NCI-H2107 treated with DMSO at 0.1 percent for 48 hours (cell line): ENCODE results near the gene SHISA9.

Experiments used
- DNase-seq: peaks from one replicate; lab custom pipeline; 2025; ENCODE audit not compliant: unreplicated experiment; lab: John Stamatoyannopoulos, UW

SHISA9 gene

GRCh38 chr16:13110124-13110796, 208.9 kb downstream of the SHISA9 start:
- no peak for DNase-seq

GRCh38 chr16:13111747-13112146, 210.3 kb downstream of the SHISA9 start:
- no peak for DNase-seq

- no peak for DNase-seq
Observed at GRCh38 chr16:13113741-13114140, 212.3 kb downstream of the SHISA9 start.

- no peak for DNase-seq
Observed at GRCh38 chr16:13118091-13118490, 216.7 kb downstream of the SHISA9 start.

GRCh38 chr16:13120091-13120490, 218.7 kb downstream of the SHISA9 start:
- no peak for DNase-seq

GRCh38 chr16:13120557-13120956, 219.2 kb downstream of the SHISA9 start:
- DNase-seq = no peak

- no peak for DNase-seq
Observed at GRCh38 chr16:13123991-13124390, 222.6 kb downstream of the SHISA9 start.

GRCh38 chr16:13127144-13127543, 225.7 kb downstream of the SHISA9 start:
- no peak for DNase-seq

- no peak for DNase-seq
Observed at GRCh38 chr16:13130586-13130985, 229.2 kb downstream of the SHISA9 start.

GRCh38 chr16:13134836-13135235, 233.4 kb downstream of the SHISA9 start:
- no peak for DNase-seq

- DNase-seq = no peak
Observed at GRCh38 chr16:13136901-13137300, 235.5 kb downstream of the SHISA9 start.

- no peak for DNase-seq
Observed at GRCh38 chr16:13138528-13138927, 237.1 kb downstream of the SHISA9 start.

- no peak for DNase-seq
Observed at GRCh38 chr16:13139661-13140241, 238.4 kb downstream of the SHISA9 start.

GRCh38 chr16:13143551-13143950, 242.2 kb downstream of the SHISA9 start:
- DNase-seq = no peak

GRCh38 chr16:13146829-13147228, 245.4 kb downstream of the SHISA9 start:
- DNase-seq = no peak

- DNase-seq = no peak
Observed at GRCh38 chr16:13148294-13148693, 246.9 kb downstream of the SHISA9 start.

- peak; percentile 89 for DNase-seq
Observed at GRCh38 chr16:13148836-13149235, 247.4 kb downstream of the SHISA9 start.

- peak; percentile 19 for DNase-seq
Observed at GRCh38 chr16:13150181-13150885, 248.9 kb downstream of the SHISA9 start.

GRCh38 chr16:13153696-13154095, 252.3 kb downstream of the SHISA9 start:
- no peak for DNase-seq

GRCh38 chr16:13154799-13155198, 253.4 kb downstream of the SHISA9 start:
- no peak for DNase-seq

- DNase-seq = no peak
Observed at GRCh38 chr16:13155377-13155776, 254.0 kb downstream of the SHISA9 start.

- DNase-seq = no peak
Observed at GRCh38 chr16:13155780-13156179, 254.4 kb downstream of the SHISA9 start.
